Measurements from ENCODE around the gene BRINP3.

- no peak for TF ChIP-seq CTCF (IDR thresholded peaks at IDR 0.05)
- TF ChIP-seq POLR2A (IDR thresholded peaks at IDR 0.05), result no peak
Measured at GRCh38 chr1:190479516-190479915, 1.9 kb upstream of the BRINP3 start.

All from lower leg skin (tissue), 3 donors.